SW 1271 (cell line): ENCODE results near the gene RHEX.
"Not testable (repeated sequence)": the region's sequence is repeated elsewhere in the genome, so short reads cannot be mapped to it uniquely, and the experiment has no call there.

Source experiments
- DNase-seq, 2 experiments: peaks; one replicate each; lab custom pipeline; 2025; lab: John Stamatoyannopoulos, UW

The RHEX gene

GRCh38 chr1:206058927-206059292 lies 5.9 kb downstream of the RHEX start:
- no peak for DNase-seq

- DNase-seq = no peak
Observed at GRCh38 chr1:206059355-206059915, 6.5 kb downstream of the RHEX start.

- DNase-seq = no peak
Observed at GRCh38 chr1:206060844-206061243, 7.9 kb downstream of the RHEX start.

GRCh38 chr1:206062464-206062863 lies 9.5 kb downstream of the RHEX start:
- no peak for DNase-seq

GRCh38 chr1:206064001-206064400 lies 11.0 kb downstream of the RHEX start:
- not testable (repeated sequence) for DNase-seq

- DNase-seq = not testable (repeated sequence)
Observed at GRCh38 chr1:206064501-206064900, 11.5 kb downstream of the RHEX start.

GRCh38 chr1:206065547-206066145 lies 12.7 kb downstream of the RHEX start:
- no peak for DNase-seq

- DNase-seq = no peak
Observed at GRCh38 chr1:206066479-206067171, 13.7 kb downstream of the RHEX start.

GRCh38 chr1:206067486-206068227 lies 14.7 kb downstream of the RHEX start:
- no peak for DNase-seq

GRCh38 chr1:206068314-206068713 lies 15.3 kb downstream of the RHEX start:
- DNase-seq = no peak

GRCh38 chr1:206070627-206071304 lies 17.8 kb downstream of the RHEX start:
- DNase-seq = no peak

GRCh38 chr1:206074839-206075238 lies 21.9 kb downstream of the RHEX start:
- DNase-seq = no peak

GRCh38 chr1:206075786-206076755 lies 23.1 kb downstream of the RHEX start:
- no peak for DNase-seq

GRCh38 chr1:206079135-206079534 lies 26.2 kb downstream of the RHEX start:
- DNase-seq = no peak

- DNase-seq = no peak
Observed at GRCh38 chr1:206080026-206080820, 27.2 kb downstream of the RHEX start.

GRCh38 chr1:206081856-206082255 lies 28.9 kb downstream of the RHEX start:
- DNase-seq = no peak

- DNase-seq = no peak
Observed at GRCh38 chr1:206082831-206083695, 30.1 kb downstream of the RHEX start.

GRCh38 chr1:206083750-206084149 lies 30.8 kb downstream of the RHEX start:
- no peak for DNase-seq

GRCh38 chr1:206087091-206087490 lies 34.1 kb downstream of the RHEX start:
- DNase-seq = no peak
